Measurements from ENCODE around the gene FANCC. TPM values are rescaled to one million over a fixed set of nuclear protein-coding genes. Genes with fewer than 3 reads are reported as not detected.

FANCC gene
- total and polyA plus RNA-seq, 2 of the 8 experiments (the other 6 are each of a cell fraction or from before 2014, with no cell fraction given) = 7.8 to 15.2 TPM

DNA sequence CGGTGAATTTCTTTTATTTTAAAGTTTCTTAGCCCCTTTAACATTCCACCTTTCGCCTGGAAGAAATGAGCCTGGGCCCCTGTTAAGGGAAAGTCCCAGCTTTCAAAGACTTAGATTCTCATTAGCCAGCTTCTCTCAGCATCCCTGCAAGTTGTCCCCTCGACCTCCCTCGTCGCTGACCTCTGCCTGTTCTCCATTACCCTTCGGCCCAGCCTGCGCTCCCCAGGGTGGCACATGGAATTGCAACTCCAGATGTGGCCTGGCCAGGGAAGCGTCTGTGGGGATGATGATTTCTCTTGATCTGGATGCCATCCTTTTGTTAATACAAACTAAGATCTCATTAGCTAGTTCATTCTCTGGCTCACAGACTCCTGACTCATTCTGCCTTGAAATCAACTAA is 43.4 kb upstream of the FANCC start:
- H3K27me3 ChIP-seq (replicated peaks in 1 of 4; ENCODE audit: control insufficient read depth in 3 of 4, extremely low read depth in 1 of 4, insufficient read depth in 3 of 4, low read length in 3 of 4) = no peaks in the 10 kb centered on the region; a peak in 1 of 7 replicates
- no peaks in the 10 kb centered on the region for H3K9me3 ChIP-seq (ENCODE audit: insufficient read depth in 2 of 2, low read depth in 1 of 2, low read length in 1 of 2)
- H4K8ac ChIP-seq (ENCODE audit: extremely low read depth, insufficient read depth, low read length) = no peak overlapping the region
- H3K23me2 ChIP-seq (ENCODE audit: low read depth, low read length) = no peaks in the 10 kb centered on the region
- H3K9ac ChIP-seq (replicated peaks in 1 of 4; ENCODE audit: extremely low read depth in 1 of 4, low read depth in 3 of 4, low read length in 3 of 4) = no peak overlapping the region; a peak in 1 of 7 replicates
- H3K79me2 ChIP-seq (ENCODE audit: control insufficient read depth in 1 of 2, insufficient read depth in 2 of 2, low read length in 2 of 2) = no peaks in the 10 kb centered on the region
- no peak overlapping the region for H2AFZ ChIP-seq (ENCODE audit: low read length)
- no peak overlapping the region for H4K91ac ChIP-seq (replicated peaks; ENCODE audit: insufficient read length, low read length)
- no peak overlapping the region for H3K18ac ChIP-seq (ENCODE audit: extremely low read depth, low read length)
- no peak overlapping the region for H2BK12ac ChIP-seq (ENCODE audit: low read depth, low read length)
- TF ChIP-seq, protein P1, sequence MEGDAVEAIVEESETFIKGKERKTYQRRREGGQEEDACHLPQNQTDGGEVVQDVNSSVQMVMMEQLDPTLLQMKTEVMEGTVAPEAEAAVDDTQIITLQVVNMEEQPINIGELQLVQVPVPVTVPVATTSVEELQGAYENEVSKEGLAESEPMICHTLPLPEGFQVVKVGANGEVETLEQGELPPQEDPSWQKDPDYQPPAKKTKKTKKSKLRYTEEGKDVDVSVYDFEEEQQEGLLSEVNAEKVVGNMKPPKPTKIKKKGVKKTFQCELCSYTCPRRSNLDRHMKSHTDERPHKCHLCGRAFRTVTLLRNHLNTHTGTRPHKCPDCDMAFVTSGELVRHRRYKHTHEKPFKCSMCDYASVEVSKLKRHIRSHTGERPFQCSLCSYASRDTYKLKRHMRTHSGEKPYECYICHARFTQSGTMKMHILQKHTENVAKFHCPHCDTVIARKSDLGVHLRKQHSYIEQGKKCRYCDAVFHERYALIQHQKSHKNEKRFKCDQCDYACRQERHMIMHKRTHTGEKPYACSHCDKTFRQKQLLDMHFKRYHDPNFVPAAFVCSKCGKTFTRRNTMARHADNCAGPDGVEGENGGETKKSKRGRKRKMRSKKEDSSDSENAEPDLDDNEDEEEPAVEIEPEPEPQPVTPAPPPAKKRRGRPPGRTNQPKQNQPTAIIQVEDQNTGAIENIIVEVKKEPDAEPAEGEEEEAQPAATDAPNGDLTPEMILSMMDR (IDR thresholded peaks at IDR 0.05; ENCODE audit: control extremely low read depth in 1 of 3, insufficient read depth in 1 of 3, low read depth in 1 of 3, low read length in 3 of 3) = peak in 1 of 3 experiments; percentile 18; a peak in 1 of 4 replicates
- TF ChIP-seq RAD21 (IDR thresholded peaks at IDR 0.05 in 1 of 2, conservative IDR thresholded peaks at IDR 0.05 in 1 of 2; ENCODE audit: low read depth in 2 of 2, low read length in 2 of 2) = no peak
- H2AK5ac ChIP-seq (ENCODE audit: low read depth, low read length) = no peak overlapping the region
- CTCF ChIA-PET (ENCODE audit: partially characterized antibody) = interaction anchor here (0.7 to 1.5 kb wide), 3 partner anchors 11 to 171 kb away, joined by 3 read pairs; no protein-coding TSS in a partner anchor
- H2BK120ac ChIP-seq (replicated peaks; ENCODE audit: low read depth, low read length) = no peak overlapping the region
- no peaks in the 10 kb centered on the region for H3K4me1 ChIP-seq (replicated peaks in 1 of 4; ENCODE audit: control insufficient read depth in 3 of 4, insufficient read depth in 4 of 4, low read length in 3 of 4)
- no peak overlapping the region for H2BK15ac ChIP-seq (ENCODE audit: low read length)
- H3K56ac ChIP-seq (replicated peaks; ENCODE audit: insufficient read length, low read depth, low read length) = no peak overlapping the region
- no peak overlapping the region for H3K23ac ChIP-seq (ENCODE audit: insufficient read length)
- H2BK5ac ChIP-seq (ENCODE audit: low read depth, low read length) = no peak overlapping the region
- no peaks in the 10 kb centered on the region for H3K36me3 ChIP-seq (ENCODE audit: control insufficient read depth in 2 of 4, insufficient read depth in 4 of 4, low read length in 3 of 4)
- no peak for DNase-seq (ENCODE audit: low read depth in 1 of 2, low spot score in 2 of 2)
- no peak for FAIRE-seq
- no peaks in the 10 kb centered on the region for H3K79me1 ChIP-seq (ENCODE audit: low read depth, low read length)
- no peak overlapping the region for H3K4me2 ChIP-seq (ENCODE audit: insufficient read depth in 1 of 2, low read depth in 2 of 2, low read length in 2 of 2)
- H3K14ac ChIP-seq (ENCODE audit: insufficient read length) = no peak overlapping the region
- H4K20me1 ChIP-seq (replicated peaks in 1 of 2; ENCODE audit: control insufficient read depth in 1 of 2, insufficient read depth in 2 of 2, low read length in 2 of 2) = no peaks in the 10 kb centered on the region
- H3K27ac ChIP-seq (ENCODE audit: low read depth, low read length) = no peak overlapping the region
- WGBS, 2 experiments (ENCODE audit: extremely low coverage in 1 of 2, insufficient coverage in 1 of 2, insufficient read length in 1 of 2, insufficient replicate concordance in 2 of 2, low coverage in 1 of 2, low lambda C conversion rate in 2 of 2, missing lambda C conversion rate in 1 of 2) = 68% methylated on average over 8 of the region's 8 CpGs; no CpG with 5 or more reads in 1 of the 2 experiments
- no peak overlapping the region for H3K4ac ChIP-seq (replicated peaks; ENCODE audit: insufficient read length, low read depth, low read length)
- POLR2A ChIA-PET (ENCODE audit: partially characterized antibody) = no interaction called here
- no peak overlapping the region for H3K4me3 ChIP-seq (ENCODE audit: extremely low read depth in 1 of 4, insufficient read depth in 2 of 4, low read depth in 3 of 4, low read length in 4 of 4)
- H2BK20ac ChIP-seq (ENCODE audit: low read length) = no peak overlapping the region
- H4K5ac ChIP-seq (ENCODE audit: insufficient read length, low read depth, low read length) = no peak overlapping the region
